GM12801 (cell line): ENCODE results near the gene ACP7.

Experiments
- TF ChIP-seq, protein P1 (sequence below): IDR thresholded peaks from one replicate; pipeline ENCODE4 v1.5.1; 2011; ENCODE audit warnings: control low read depth; ENCODE audit not compliant: insufficient read length; ENCODE audit errors: extremely low read depth

Gene ACP7

DNA sequence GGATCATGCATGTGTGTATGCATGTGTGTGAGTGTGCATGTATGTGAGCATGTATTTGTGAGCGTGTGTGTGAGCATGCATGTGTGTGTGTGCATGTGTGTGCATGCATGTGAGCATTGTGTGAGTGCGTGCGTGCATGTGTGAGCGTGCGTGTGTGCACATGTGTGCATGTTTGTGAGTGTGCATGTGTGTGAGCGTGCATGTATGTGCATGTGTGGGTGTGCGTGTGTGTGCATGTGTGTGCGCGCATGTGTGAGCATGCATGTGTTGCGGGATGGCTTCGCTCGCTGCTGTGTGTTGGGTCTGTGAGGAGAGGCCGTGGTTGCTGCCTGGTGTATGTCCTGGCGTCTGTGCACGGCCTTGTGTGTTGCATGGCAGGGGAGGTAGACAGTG, 73.8 kb downstream of the ACP7 start:
- TF ChIP-seq, protein P1, sequence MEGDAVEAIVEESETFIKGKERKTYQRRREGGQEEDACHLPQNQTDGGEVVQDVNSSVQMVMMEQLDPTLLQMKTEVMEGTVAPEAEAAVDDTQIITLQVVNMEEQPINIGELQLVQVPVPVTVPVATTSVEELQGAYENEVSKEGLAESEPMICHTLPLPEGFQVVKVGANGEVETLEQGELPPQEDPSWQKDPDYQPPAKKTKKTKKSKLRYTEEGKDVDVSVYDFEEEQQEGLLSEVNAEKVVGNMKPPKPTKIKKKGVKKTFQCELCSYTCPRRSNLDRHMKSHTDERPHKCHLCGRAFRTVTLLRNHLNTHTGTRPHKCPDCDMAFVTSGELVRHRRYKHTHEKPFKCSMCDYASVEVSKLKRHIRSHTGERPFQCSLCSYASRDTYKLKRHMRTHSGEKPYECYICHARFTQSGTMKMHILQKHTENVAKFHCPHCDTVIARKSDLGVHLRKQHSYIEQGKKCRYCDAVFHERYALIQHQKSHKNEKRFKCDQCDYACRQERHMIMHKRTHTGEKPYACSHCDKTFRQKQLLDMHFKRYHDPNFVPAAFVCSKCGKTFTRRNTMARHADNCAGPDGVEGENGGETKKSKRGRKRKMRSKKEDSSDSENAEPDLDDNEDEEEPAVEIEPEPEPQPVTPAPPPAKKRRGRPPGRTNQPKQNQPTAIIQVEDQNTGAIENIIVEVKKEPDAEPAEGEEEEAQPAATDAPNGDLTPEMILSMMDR: no peak

DNA sequence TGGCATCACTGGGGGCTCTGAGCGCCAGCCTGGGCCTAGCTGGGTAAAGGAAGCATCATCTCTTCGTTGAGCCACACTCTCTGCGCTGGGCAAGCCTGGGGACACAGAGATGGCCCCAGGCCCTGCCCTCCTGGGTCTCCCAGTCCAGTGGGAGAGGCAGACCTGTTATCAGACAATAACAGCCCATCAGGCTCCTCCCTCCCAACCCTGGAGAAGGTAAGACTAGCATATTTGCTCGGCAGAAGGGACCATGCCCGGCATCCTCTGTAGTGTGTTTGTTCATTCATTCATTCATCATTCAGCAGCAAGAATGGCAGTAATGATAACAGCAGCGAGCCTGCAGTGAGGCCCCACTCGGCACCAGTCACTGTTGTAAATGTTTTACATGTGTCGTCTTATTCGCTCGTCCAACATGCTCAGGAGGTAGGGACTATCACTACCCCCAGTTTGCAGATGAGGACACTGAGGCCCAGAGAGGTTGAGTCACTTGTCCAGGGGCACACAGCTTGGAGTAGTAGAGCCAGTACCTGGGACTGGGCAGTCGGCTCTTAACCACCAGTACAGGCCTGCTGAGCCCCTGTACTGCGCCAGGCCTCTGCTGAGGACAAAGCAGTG, 74.6 kb downstream of the ACP7 start:
- TF ChIP-seq, protein P1: no peak

- TF ChIP-seq, protein P1: no peak
Observed at GRCh38 chr19:39160523-39160861, 76.3 kb downstream of the ACP7 start.
